Parathyroid adenoma (tissue), 2 donors: ENCODE data around the gene MBOAT1.
"Not testable (repeated sequence)": the region's sequence is repeated elsewhere in the genome, so short reads cannot be mapped to it uniquely, and the experiment has no call there.

Experiments
- H2AFZ ChIP-seq: fragments of 300-600 bp; sonication (generic); one replicate; pipeline ENCODE4 v1.7.0; 2017; ENCODE audit warnings: antibody characterized with exemption, mild to moderate bottlenecking
- H3K27ac ChIP-seq: fragments of 300-600 bp; sonication (generic); one replicate; pipeline ENCODE4 v1.7.0; 2017
- H3K27me3 ChIP-seq: fragments of 300-600 bp; sonication (generic); one replicate; pipeline ENCODE4 v1.7.0; 2017; ENCODE audit warnings: low read length; ENCODE audit not compliant: control insufficient read depth, insufficient read depth
- H3K36me3 ChIP-seq: fragments of 300-600 bp; sonication (generic); one replicate; pipeline ENCODE4 v1.7.0; 2017; ENCODE audit warnings: low read length; ENCODE audit not compliant: control insufficient read depth, insufficient read depth
- H3K4me1 ChIP-seq: fragments of 300-600 bp; sonication (generic); one replicate; pipeline ENCODE4 v1.7.0; 2017; ENCODE audit warnings: control low read depth
- H3K4me2 ChIP-seq: fragments of 300-600 bp; sonication (generic); one replicate; pipeline ENCODE4 v1.7.0; 2017; ENCODE audit warnings: low read length
- H3K4me3 ChIP-seq: fragments of 300-600 bp; sonication (generic); one replicate; pipeline ENCODE4 v1.7.0; 2017; ENCODE audit warnings: low read depth, low read length
- H3K79me2 ChIP-seq: fragments of 300-600 bp; sonication (generic); one replicate; pipeline ENCODE4 v1.7.0; 2017; ENCODE audit warnings: control low read depth
- H3K9ac ChIP-seq: fragments of 300-600 bp; sonication (generic); one replicate; pipeline ENCODE4 v1.7.0; 2017; ENCODE audit warnings: mild to moderate bottlenecking
- H3K9me3 ChIP-seq: fragments of 300-600 bp; sonication (generic); one replicate; pipeline ENCODE4 v1.7.0; 2017; ENCODE audit warnings: low read length; ENCODE audit not compliant: control insufficient read depth
- CTCF ChIP-seq: fragments of 300-600 bp; sonication (generic); IDR thresholded peaks from one replicate; pipeline ENCODE4 v1.7.0; 2017; ENCODE audit warnings: antibody characterized with exemption, mild to moderate bottlenecking
- donor health status: primary hyperparathyroidism.

Gene MBOAT1

GRCh38 chr6:20141931-20142330 lies 70.3 kb downstream of the MBOAT1 start:
- no peak overlapping the region for H2AFZ ChIP-seq
- H3K36me3 ChIP-seq = no peaks in the 10 kb centered on the region
- no peaks in the 10 kb centered on the region for H3K27me3 ChIP-seq
- no peak for TF ChIP-seq CTCF
- H3K4me2 ChIP-seq = no peak overlapping the region
- H3K4me3 ChIP-seq = no peak overlapping the region
- no peaks in the 10 kb centered on the region for H3K4me1 ChIP-seq
- H3K9ac ChIP-seq = no peak overlapping the region
- H3K9me3 ChIP-seq = no peaks in the 10 kb centered on the region
- H3K27ac ChIP-seq = no peak overlapping the region
- H3K79me2 ChIP-seq = no peaks in the 10 kb centered on the region

GRCh38 chr6:20139127-20139963 lies 72.9 kb downstream of the MBOAT1 start:
- H3K4me1 ChIP-seq, H2AFZ ChIP-seq, H3K27ac ChIP-seq, H3K27me3 ChIP-seq, H3K36me3 ChIP-seq, H3K79me2 ChIP-seq, H3K9ac ChIP-seq, H3K9me3 ChIP-seq, H3K4me3 ChIP-seq, H3K4me2 ChIP-seq: not testable (repeated sequence)

- H3K36me3 ChIP-seq = no peaks in the 10 kb centered on the region
- no peaks in the 10 kb centered on the region for H3K9me3 ChIP-seq
- H3K4me2 ChIP-seq = no peak overlapping the region
- no peaks in the 10 kb centered on the region for H3K27me3 ChIP-seq
- no peaks in the 10 kb centered on the region for H3K4me1 ChIP-seq
- H2AFZ ChIP-seq = no peak overlapping the region
- no peak overlapping the region for H3K4me3 ChIP-seq
- no peak overlapping the region for H3K27ac ChIP-seq
- no peaks in the 10 kb centered on the region for H3K79me2 ChIP-seq
- TF ChIP-seq CTCF = no peak
- no peak overlapping the region for H3K9ac ChIP-seq
These were observed 74.4 kb downstream of the MBOAT1 start for GRCh38 chr6:20137837-20138236.

- Histone ChIP-seq H3K79me2 (no peaks in the 10 kb centered on the region), H3K27ac (no peak overlapping the region), H3K4me1 (no peaks in the 10 kb centered on the region), H3K4me2 (no peak overlapping the region), H3K27me3 (no peaks in the 10 kb centered on the region), H3K4me3 (no peak overlapping the region), H3K9me3 (no peaks in the 10 kb centered on the region), H2AFZ (no peak overlapping the region), H3K36me3 (no peaks in the 10 kb centered on the region), H3K9ac (no peak overlapping the region)
- no peak for TF ChIP-seq CTCF
These were observed 75.0 kb downstream of the MBOAT1 start for GRCh38 chr6:20137240-20137639.

GRCh38 chr6:20135677-20136268 lies 76.5 kb downstream of the MBOAT1 start:
- no peaks in the 10 kb centered on the region for H3K9me3 ChIP-seq
- H3K27me3 ChIP-seq = no peaks in the 10 kb centered on the region
- H3K36me3 ChIP-seq = no peaks in the 10 kb centered on the region
- no peaks in the 10 kb centered on the region for H3K79me2 ChIP-seq
- H3K9ac ChIP-seq = no peak overlapping the region
- no peaks in the 10 kb centered on the region for H3K4me1 ChIP-seq
- TF ChIP-seq CTCF = no peak
- no peak overlapping the region for H3K4me3 ChIP-seq
- no peak overlapping the region for H3K27ac ChIP-seq
- no peak overlapping the region for H2AFZ ChIP-seq
- no peak overlapping the region for H3K4me2 ChIP-seq
